GM18526 (cell line): Measurements from ENCODE around the gene CPNE5.
A peak's percentile ranks its signal among the peaks of the same experiment; 100 is the strongest.

ENCODE experiments used
- POLR2A ChIP-seq: IDR thresholded peaks from 3 replicates; pipeline ENCODE4 v1.6.1; 2011; ENCODE audit not compliant: insufficient read length; ENCODE audit errors: extremely low read depth

CPNE5 gene

GRCh38 chr6:36758516-36759147 is 80.6 kb downstream of the CPNE5 start:
- no peak for TF ChIP-seq POLR2A

GRCh38 chr6:36757943-36758508 is 81.2 kb downstream of the CPNE5 start:
- no peak for TF ChIP-seq POLR2A

GRCh38 chr6:36757206-36757605 is 82.0 kb downstream of the CPNE5 start:
- peak; percentile 55 for TF ChIP-seq POLR2A

- TF ChIP-seq POLR2A, result no peak
Measured at GRCh38 chr6:36756786-36757185, 82.5 kb downstream of the CPNE5 start.

- peak; percentile 34 for TF ChIP-seq POLR2A
Measured at GRCh38 chr6:36755435-36756348, 83.6 kb downstream of the CPNE5 start.

GRCh38 chr6:36754582-36755434 is 84.4 kb downstream of the CPNE5 start:
- no peak for TF ChIP-seq POLR2A

GRCh38 chr6:36753671-36754405 is 85.4 kb downstream of the CPNE5 start:
- no peak for TF ChIP-seq POLR2A

- no peak for TF ChIP-seq POLR2A
Measured at GRCh38 chr6:36752886-36753506, 86.2 kb downstream of the CPNE5 start.

- no peak for TF ChIP-seq POLR2A
Measured at GRCh38 chr6:36752187-36752885, 86.9 kb downstream of the CPNE5 start.

GRCh38 chr6:36751833-36752186 is 87.4 kb downstream of the CPNE5 start:
- TF ChIP-seq POLR2A, result no peak

- no peak for TF ChIP-seq POLR2A
Measured at GRCh38 chr6:36751091-36751490, 88.2 kb downstream of the CPNE5 start.

GRCh38 chr6:36749829-36750489 is 89.3 kb downstream of the CPNE5 start:
- no peak for TF ChIP-seq POLR2A

GRCh38 chr6:36746251-36746650 is 93.0 kb downstream of the CPNE5 start:
- TF ChIP-seq POLR2A, result no peak

GRCh38 chr6:36745836-36746235 is 93.4 kb downstream of the CPNE5 start:
- no peak for TF ChIP-seq POLR2A
